ENCODE data around the gene CFD. TPM values are rescaled to one million over a fixed set of nuclear protein-coding genes. Genes with fewer than 3 reads are reported as not detected.

The CFD gene
- total and polyA plus RNA-seq, 11 donors: 24.2 to 586 (median 103) TPM

DNA sequence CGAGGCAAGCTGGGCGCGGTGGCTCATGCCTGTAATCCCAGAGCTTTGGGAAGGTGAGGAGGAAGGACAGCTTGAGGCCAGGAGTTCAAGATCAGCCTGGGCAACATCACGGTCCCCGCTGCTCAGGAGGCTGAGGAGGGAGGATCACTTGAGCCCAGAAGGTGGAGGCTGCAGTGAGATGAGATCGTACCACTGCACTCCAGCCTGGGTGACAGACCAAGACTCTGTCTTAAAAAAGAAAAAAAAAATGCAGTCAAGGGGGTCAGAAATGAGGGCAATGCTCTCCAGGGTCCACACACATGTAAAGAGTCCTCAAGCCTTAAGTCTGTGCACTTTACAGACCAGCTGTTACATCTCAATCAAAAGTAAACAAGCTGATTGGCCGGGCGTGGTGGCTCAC lies 45.1 kb downstream of the CFD start:
- peaks cover 0 to 25% (median 0%) of the 10 kb centered on the region in 12 donors for H3K4me1 ChIP-seq
- ATAC-seq (no peak), DNase-seq (no peak)
- H3K36me3 ChIP-seq: peaks cover 0 to 20% (median 6%) of the 10 kb centered on the region in 9 donors
- no peaks in the 10 kb centered on the region for H3K27me3 ChIP-seq
- H3K9me3 ChIP-seq: no peaks in the 10 kb centered on the region
- H3K4me3 ChIP-seq: no peak overlapping the region
- WGBS, 4 donors: 90 to 96% (median 92%) methylated on average over 8 of the region's 8 CpGs
- TF ChIP-seq POLR2A (IDR thresholded peaks at IDR 0.05) (no peak), CTCF (IDR thresholded peaks at IDR 0.05) (no peak)
- intact Hi-C loops (cut with DNase I): no loop called here
- no peak overlapping the region for H3K27ac ChIP-seq

DNA sequence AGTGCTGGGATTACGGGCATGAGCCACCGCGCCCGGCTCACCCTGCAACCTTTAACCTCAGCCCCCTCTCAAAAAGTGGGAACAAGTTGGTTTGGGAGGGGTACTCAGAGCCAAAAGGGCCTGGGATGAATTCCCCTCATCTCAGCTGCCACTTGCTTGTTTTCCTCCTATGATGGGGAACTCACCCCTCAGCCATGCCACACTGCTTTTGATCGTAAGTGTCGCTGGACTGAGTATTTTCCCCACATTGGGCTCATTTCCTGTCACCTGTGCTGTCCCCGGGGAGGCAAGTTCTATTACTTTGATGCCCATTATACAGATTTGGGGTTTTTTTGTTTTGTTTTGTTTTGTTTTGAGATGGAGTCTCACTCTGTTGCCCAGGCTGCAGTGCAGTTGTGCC lies 47.0 kb downstream of the CFD start:
- Histone ChIP-seq H3K9me3 (no peaks in the 10 kb centered on the region), H3K27me3 (no peaks in the 10 kb centered on the region), H3K36me3 (peaks cover 0 to 12% (median under 1%) of the 10 kb centered on the region in 9 donors), H3K27ac (no peak overlapping the region), H3K4me3 (no peak overlapping the region), H3K4me1 (peaks cover 0 to 40% (median 0%) of the 10 kb centered on the region in 12 donors)
- intact Hi-C loops (cut with DNase I): loop anchor here in 1 of 10 donors (5.0 kb wide), 1 partner anchor 139 kb away; no protein-coding TSS in a partner anchor
- 92 to 96% (median 95%) methylated on average over 7 of the region's 7 CpGs for whole genome bisulfite sequencing, 4 donors
- DNase-seq: no peak
- ATAC-seq: no peak
- TF ChIP-seq POLR2A (IDR thresholded peaks at IDR 0.05) (no peak), CTCF (IDR thresholded peaks at IDR 0.05) (no peak)

- H3K4me3 ChIP-seq: no peak overlapping the region
- 71 to 87% (median 73%) methylated on average over 11 to 14 of the region's 14 CpGs for WGBS, 4 donors
Observed at GRCh38 chr19:907183-907853, 47.9 kb downstream of the CFD start.

More at GRCh38 chr19:907183-907853, 47.9 kb downstream of the CFD start:
- DNase-seq (peak in 1 of 5 donors; percentile 14), ATAC-seq (peak in 1 of 4 donors; percentile 31)
- intact Hi-C loops (cut with DNase I): loop anchor here in 1 of 10 donors (5.0 kb wide), 1 partner anchor 140 kb away; no protein-coding TSS in a partner anchor
- Histone ChIP-seq H3K36me3 (peaks cover 0 to 4% (median 0%) of the 10 kb centered on the region in 9 donors), H3K27me3 (no peaks in the 10 kb centered on the region), H3K9me3 (no peaks in the 10 kb centered on the region), H3K27ac (peak overlapping the region in 1 of 12 donors; percentile 87), H3K4me1 (peaks cover 0 to 43% (median 0%) of the 10 kb centered on the region in 12 donors)
- TF ChIP-seq CTCF (IDR thresholded peaks at IDR 0.05): no peak
- no peak for TF ChIP-seq POLR2A (IDR thresholded peaks at IDR 0.05)

Measured in heart left ventricle (tissue), 16 donors.